Measurements from ENCODE around the gene C1orf105. TPM values are rescaled to one million over a fixed set of nuclear protein-coding genes. Genes with fewer than 3 reads are reported as not detected.

Gene C1orf105
- total and polyA plus RNA-seq, 10 of the 15 experiments (the other 5 are each of a cell fraction or from before 2014, with no cell fraction given): not detected

DNA sequence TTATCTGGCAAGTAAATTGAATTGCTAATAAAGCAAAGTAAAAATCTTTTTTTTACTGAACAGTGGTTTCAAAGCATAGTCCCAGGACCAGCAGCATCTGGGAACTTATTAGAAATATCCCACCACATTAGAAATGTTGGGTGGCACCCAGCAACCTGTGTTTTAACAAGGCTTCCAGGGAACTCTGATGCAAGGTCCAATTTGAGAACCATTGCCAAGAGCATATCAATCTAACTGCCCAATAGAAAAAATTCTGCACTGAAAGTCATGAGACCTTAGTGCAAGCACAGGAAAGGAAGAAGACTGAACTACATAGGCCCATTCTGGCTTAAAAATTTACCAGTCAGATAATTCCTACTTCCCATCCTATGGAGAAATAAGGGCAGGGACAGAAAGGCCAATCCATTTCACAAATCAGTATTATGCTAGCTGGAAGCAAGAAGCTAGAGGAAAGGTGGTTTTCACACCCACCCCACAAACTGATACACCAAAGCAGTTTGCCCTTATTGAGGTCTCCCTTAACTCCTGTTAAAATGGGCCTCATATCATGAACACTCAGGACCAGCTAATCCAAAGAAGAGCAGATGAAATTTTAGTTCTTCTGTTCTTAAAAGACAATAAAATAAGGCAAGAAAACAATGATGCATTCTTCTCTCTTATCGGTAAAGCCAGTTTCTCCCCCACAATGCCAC is 17.5 kb upstream of the C1orf105 start:
- Histone ChIP-seq H3K4me1 (ENCODE audit: control insufficient read depth, insufficient read depth, low read length) (peaks cover 22% of the 10 kb centered on the region), H3K4me3 (no peak overlapping the region), H3K79me2 (ENCODE audit: control insufficient read depth, insufficient read depth, low read length) (no peaks in the 10 kb centered on the region), H3K9ac (ENCODE audit: control insufficient read depth, insufficient read depth, low read length) (no peak overlapping the region), H2AFZ (ENCODE audit: control insufficient read depth, low read depth, low read length) (no peak overlapping the region), H3K27ac (ENCODE audit: control insufficient read depth, insufficient read depth) (no peak overlapping the region), H3K4me2 (ENCODE audit: control insufficient read depth, insufficient read depth) (no peak overlapping the region), H3K27me3 (replicated peaks in 1 of 2; ENCODE audit: control insufficient read depth in 2 of 2, insufficient read depth in 2 of 2, low read length in 1 of 2) (no peaks in the 10 kb centered on the region), H3K9me3 (replicated peaks; ENCODE audit: control insufficient read depth, insufficient read depth, low read length) (no peaks in the 10 kb centered on the region), H3K36me3 (ENCODE audit: control insufficient read depth in 2 of 2, insufficient read depth in 2 of 2, low read length in 1 of 2) (no peaks in the 10 kb centered on the region), H4K20me1 (ENCODE audit: control insufficient read depth, insufficient read depth) (no peaks in the 10 kb centered on the region)
- no peak for ATAC-seq
- POLR2A ChIA-PET: no interaction called here
- 81% methylated on average over 1 of the region's 1 CpG for WGBS (ENCODE audit: insufficient coverage, insufficient replicate concordance, low lambda C conversion rate, missing lambda C conversion rate)
- DNase-seq (ENCODE audit: low read depth, low spot score): no peak
- FAIRE-seq: no peak
- BruUV-seq (replicated peaks): no TSS peak
- intact Hi-C loops (cut with micrococcal nuclease; ENCODE audit: unreplicated experiment): no loop called here
- in situ Hi-C loops (cut with MboI): no loop called here
- CTCF ChIA-PET: interaction anchor here (1.1 to 9.8 kb wide), 9 partner anchors 13 to 400 kb away, joined by 3 to 47 read pairs (median 4); no protein-coding TSS in a partner anchor
- RAD21 ChIA-PET (ENCODE audit: unreplicated experiment): interaction anchor here (1.0 to 15.1 kb wide), 8 partner anchors 40 to 400 kb away, joined by 3 to 394 read pairs (median 4); no protein-coding TSS in a partner anchor
- SMC1A ChIA-PET (ENCODE audit: uncharacterized antibody, unreplicated experiment): interaction anchor here (0.5 to 16.5 kb wide), 11 partner anchors 13 to 406 kb away, joined by 3 to 345 read pairs (median 4); no protein-coding TSS in a partner anchor
- TF ChIP-seq, protein P1, sequence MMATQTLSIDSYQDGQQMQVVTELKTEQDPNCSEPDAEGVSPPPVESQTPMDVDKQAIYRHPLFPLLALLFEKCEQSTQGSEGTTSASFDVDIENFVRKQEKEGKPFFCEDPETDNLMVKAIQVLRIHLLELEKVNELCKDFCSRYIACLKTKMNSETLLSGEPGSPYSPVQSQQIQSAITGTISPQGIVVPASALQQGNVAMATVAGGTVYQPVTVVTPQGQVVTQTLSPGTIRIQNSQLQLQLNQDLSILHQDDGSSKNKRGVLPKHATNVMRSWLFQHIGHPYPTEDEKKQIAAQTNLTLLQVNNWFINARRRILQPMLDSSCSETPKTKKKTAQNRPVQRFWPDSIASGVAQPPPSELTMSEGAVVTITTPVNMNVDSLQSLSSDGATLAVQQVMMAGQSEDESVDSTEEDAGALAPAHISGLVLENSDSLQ (IDR thresholded peaks at IDR 0.05): no peak
- no peak for TF ChIP-seq ATF7 (IDR thresholded peaks at IDR 0.05; ENCODE audit: low read depth)
- no peak for TF ChIP-seq ZNF384 (IDR thresholded peaks at IDR 0.05; ENCODE audit: borderline replicate concordance, low read depth, low read length)
- no peak for TF ChIP-seq POLR2AphosphoS2 (IDR thresholded peaks at IDR 0.05; ENCODE audit: low read depth, low read length)
- no peak for TF ChIP-seq BACH1 (IDR thresholded peaks at IDR 0.05; ENCODE audit: borderline replicate concordance)
- TF ChIP-seq EZH2 (IDR thresholded peaks at IDR 0.05; ENCODE audit: borderline replicate concordance, control insufficient read depth, low read depth, low read length): no peak
- no peak for TF ChIP-seq MEF2A (IDR thresholded peaks at IDR 0.05; ENCODE audit: insufficient read depth, low read depth, low read length)
- no peak for TF ChIP-seq CBX5 (IDR thresholded peaks at IDR 0.05; ENCODE audit: low read depth)
- TF ChIP-seq, protein P2, sequence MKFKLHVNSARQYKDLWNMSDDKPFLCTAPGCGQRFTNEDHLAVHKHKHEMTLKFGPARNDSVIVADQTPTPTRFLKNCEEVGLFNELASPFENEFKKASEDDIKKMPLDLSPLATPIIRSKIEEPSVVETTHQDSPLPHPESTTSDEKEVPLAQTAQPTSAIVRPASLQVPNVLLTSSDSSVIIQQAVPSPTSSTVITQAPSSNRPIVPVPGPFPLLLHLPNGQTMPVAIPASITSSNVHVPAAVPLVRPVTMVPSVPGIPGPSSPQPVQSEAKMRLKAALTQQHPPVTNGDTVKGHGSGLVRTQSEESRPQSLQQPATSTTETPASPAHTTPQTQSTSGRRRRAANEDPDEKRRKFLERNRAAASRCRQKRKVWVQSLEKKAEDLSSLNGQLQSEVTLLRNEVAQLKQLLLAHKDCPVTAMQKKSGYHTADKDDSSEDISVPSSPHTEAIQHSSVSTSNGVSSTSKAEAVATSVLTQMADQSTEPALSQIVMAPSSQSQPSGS (IDR thresholded peaks at IDR 0.05; ENCODE audit: low read length): no peak
- TF ChIP-seq, protein P3, sequence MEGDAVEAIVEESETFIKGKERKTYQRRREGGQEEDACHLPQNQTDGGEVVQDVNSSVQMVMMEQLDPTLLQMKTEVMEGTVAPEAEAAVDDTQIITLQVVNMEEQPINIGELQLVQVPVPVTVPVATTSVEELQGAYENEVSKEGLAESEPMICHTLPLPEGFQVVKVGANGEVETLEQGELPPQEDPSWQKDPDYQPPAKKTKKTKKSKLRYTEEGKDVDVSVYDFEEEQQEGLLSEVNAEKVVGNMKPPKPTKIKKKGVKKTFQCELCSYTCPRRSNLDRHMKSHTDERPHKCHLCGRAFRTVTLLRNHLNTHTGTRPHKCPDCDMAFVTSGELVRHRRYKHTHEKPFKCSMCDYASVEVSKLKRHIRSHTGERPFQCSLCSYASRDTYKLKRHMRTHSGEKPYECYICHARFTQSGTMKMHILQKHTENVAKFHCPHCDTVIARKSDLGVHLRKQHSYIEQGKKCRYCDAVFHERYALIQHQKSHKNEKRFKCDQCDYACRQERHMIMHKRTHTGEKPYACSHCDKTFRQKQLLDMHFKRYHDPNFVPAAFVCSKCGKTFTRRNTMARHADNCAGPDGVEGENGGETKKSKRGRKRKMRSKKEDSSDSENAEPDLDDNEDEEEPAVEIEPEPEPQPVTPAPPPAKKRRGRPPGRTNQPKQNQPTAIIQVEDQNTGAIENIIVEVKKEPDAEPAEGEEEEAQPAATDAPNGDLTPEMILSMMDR (IDR thresholded peaks at IDR 0.05 in 2 of 3, conservative IDR thresholded peaks at IDR 0.05 in 1 of 3; ENCODE audit: control insufficient read depth in 2 of 3, extremely low read depth in 1 of 3, insufficient read depth in 1 of 3, low read depth in 3 of 3, low read length in 3 of 3): no peak
- TF ChIP-seq, protein P4, sequence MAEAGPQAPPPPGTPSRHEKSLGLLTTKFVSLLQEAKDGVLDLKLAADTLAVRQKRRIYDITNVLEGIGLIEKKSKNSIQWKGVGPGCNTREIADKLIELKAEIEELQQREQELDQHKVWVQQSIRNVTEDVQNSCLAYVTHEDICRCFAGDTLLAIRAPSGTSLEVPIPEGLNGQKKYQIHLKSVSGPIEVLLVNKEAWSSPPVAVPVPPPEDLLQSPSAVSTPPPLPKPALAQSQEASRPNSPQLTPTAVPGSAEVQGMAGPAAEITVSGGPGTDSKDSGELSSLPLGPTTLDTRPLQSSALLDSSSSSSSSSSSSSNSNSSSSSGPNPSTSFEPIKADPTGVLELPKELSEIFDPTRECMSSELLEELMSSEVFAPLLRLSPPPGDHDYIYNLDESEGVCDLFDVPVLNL (IDR thresholded peaks at IDR 0.05; ENCODE audit: low read depth, low read length): no peak
- no peak for TF ChIP-seq ZSCAN29 (IDR thresholded peaks at IDR 0.05)
- no peak for TF ChIP-seq IRF4 (IDR thresholded peaks at IDR 0.05; ENCODE audit: low read depth, low read length)
- TF ChIP-seq, protein P5, sequence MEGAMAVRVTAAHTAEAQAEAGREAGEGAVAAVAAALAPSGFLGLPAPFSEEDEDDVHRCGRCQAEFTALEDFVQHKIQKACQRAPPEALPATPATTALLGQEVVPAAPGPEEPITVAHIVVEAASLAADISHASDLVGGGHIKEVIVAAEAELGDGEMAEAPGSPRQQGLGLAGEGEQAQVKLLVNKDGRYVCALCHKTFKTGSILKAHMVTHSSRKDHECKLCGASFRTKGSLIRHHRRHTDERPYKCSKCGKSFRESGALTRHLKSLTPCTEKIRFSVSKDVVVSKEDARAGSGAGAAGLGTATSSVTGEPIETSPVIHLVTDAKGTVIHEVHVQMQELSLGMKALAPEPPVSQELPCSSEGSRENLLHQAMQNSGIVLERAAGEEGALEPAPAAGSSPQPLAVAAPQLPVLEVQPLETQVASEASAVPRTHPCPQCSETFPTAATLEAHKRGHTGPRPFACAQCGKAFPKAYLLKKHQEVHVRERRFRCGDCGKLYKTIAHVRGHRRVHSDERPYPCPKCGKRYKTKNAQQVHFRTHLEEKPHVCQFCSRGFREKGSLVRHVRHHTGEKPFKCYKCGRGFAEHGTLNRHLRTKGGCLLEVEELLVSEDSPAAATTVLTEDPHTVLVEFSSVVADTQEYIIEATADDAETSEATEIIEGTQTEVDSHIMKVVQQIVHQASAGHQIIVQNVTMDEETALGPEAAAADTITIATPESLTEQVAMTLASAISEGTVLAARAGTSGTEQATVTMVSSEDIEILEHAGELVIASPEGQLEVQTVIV (IDR thresholded peaks at IDR 0.05; ENCODE audit: borderline replicate concordance, partially characterized antibody): no peak
- TF ChIP-seq NR2C1 (IDR thresholded peaks at IDR 0.05): no peak

All from GM12878 (cell line).